Breast epithelium (tissue), 4 donors: ENCODE results near the gene CCNYL1. TPM values are rescaled to one million over a fixed set of nuclear protein-coding genes. Genes with fewer than 3 reads are reported as not detected.

Experiments used
- DNase-seq, 2 donors: peaks; one replicate each; pipeline ENCODE4 v3.0.0-alpha.2; 2019; ENCODE audit warnings: low spot score in 2 of 2
- H3K27ac ChIP-seq, 2 donors: fragments of 200-600 bp; sonication (generic) in 1 of 2; one replicate each; pipeline ENCODE4 v1.5.1; 2016 to 2019; ENCODE audit warnings: mild to moderate bottlenecking in 1 of 2
- H3K27me3 ChIP-seq, 2 donors: fragments of 200-600 bp; sonication (generic) in 1 of 2; one replicate each; pipeline versions ENCODE4 v1.5.1 to v1.6.0; 2017 to 2019; ENCODE audit warnings: control low read depth in 1 of 2, mild to moderate bottlenecking in 1 of 2
- H3K36me3 ChIP-seq: fragments of 200-600 bp; one replicate; pipeline ENCODE4 v1.5.1; 2019
- H3K4me1 ChIP-seq, 2 donors: fragments of 200-600 bp; sonication (generic); one replicate each; pipeline ENCODE4 v1.5.1; 2016 to 2019; ENCODE audit warnings: control low read depth in 1 of 2
- H3K4me3 ChIP-seq, 3 donors: fragments of 200-600 bp; sonication (generic); 1 replicate in 2 of 3; 2 replicates in 1 of 3; pipeline ENCODE4 v1.5.1; 2016 to 2019; ENCODE audit warnings: mild to moderate bottlenecking in 3 of 3, moderate library complexity in 2 of 3
- H3K9me3 ChIP-seq, 2 donors: fragments of 200-600 bp; sonication (generic) in 1 of 2; one replicate each; pipeline ENCODE4 v1.5.1; 2016 to 2019; ENCODE audit warnings: control low read depth in 1 of 2
- POLR2A ChIP-seq: fragments of 450-650 bp; IDR thresholded peaks from one replicate; pipeline ENCODE4 v1.6.1; 2016; ENCODE audit warnings: antibody characterized with exemption, mild to moderate bottlenecking, moderate library complexity
- POLR2AphosphoS5 ChIP-seq, 3 donors: sonication (generic); formaldehyde crosslinking; IDR thresholded peaks; one replicate each; pipeline ENCODE4 v1.6.1; 2017; ENCODE audit warnings: antibody characterized with exemption in 3 of 3
- intact Hi-C: fragments of 100-400 bp; cut with DNase I; formaldehyde crosslinking; loops from one replicate; pipeline ENCODE4 v1.15.1; 2023; ENCODE audit warnings: low total_unique reads
- total RNA-seq, 3 donors: library from RNA; depleted of rRNA; stranded (reverse); fragments of >200 nt; gene quantifications; one replicate each; pipeline ENCODE4 v1.1.0, GENCODE V29; 2016
- TF ChIP-seq, protein P1 (sequence below), 3 donors: fragments of 450-650 bp; IDR thresholded peaks; one replicate each; pipeline ENCODE4 v1.5.1; 2016 to 2017; ENCODE audit warnings: antibody characterized with exemption in 3 of 3, mild to moderate bottlenecking in 3 of 3, moderate library complexity in 3 of 3

Gene CCNYL1
- total RNA-seq, 3 donors from 2014 or later = 10.0 to 17.4 (median 11.8) TPM

DNA sequence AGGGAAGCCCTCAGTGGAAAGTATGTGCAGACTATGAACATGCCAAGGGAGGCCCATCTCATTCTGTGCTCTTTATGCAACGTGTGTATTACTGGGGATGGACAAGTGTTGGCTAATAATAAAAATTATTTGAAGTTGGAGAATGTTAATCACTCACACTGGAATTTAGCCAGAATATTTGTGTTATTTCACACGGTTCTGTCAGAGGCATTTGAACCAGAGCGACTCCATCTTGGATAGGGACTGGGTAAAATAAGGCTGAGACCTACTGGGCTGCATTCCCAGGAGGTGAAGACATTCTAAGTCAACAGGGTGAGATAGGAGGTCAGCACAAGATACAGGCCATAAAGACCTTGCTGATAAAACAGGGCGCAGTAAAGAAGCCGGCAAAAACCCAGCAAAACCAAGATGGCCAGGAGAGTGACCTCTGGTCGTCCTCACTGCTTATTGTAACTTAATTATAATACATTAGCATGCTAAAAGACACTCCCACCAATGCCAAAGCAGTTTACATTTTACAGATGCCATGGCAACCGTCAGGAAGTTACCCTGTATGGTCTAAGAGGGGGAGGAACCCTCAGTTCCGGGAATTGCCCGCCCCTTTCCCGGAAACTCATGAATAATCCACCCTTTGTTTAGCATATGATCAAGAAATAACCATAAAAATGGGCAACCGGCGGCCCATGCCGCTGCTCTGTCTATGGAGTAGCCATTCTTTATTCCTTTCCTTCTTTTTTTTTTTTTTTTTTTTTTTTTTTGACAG, 60.8 kb downstream of the CCNYL1 start:
- no peak for DNase-seq
- no peak overlapping the region for H3K27ac ChIP-seq
- H3K36me3 ChIP-seq = no peaks in the 10 kb centered on the region

DNA sequence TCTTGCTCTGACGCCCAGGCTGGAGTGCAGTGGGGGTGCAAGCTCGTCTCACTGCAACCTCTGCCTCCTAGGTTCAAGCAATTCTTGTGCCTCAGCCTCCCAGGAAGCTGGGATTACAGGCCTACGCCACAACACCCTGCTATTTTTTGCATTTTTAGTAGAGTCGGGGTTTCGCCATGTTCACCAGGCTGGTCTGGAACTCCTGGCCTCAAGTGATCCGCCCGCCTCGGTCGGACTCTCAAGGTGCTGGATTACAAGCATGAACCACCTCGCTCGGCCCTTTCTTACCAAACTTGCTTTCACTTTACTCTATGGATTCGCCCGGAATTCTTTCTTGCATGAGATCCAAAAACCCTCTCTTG, 61.4 kb downstream of the CCNYL1 start:
- Histone ChIP-seq H3K4me1 (peaks cover 0 to 3% of the 10 kb centered on the region in 2 donors), H3K4me3 (no peak overlapping the region), H3K27me3 (no peaks in the 10 kb centered on the region), H3K9me3 (no peaks in the 10 kb centered on the region), H3K36me3 (no peaks in the 10 kb centered on the region), H3K27ac (no peak overlapping the region)
- no peak for DNase-seq
- TF ChIP-seq, protein P1, sequence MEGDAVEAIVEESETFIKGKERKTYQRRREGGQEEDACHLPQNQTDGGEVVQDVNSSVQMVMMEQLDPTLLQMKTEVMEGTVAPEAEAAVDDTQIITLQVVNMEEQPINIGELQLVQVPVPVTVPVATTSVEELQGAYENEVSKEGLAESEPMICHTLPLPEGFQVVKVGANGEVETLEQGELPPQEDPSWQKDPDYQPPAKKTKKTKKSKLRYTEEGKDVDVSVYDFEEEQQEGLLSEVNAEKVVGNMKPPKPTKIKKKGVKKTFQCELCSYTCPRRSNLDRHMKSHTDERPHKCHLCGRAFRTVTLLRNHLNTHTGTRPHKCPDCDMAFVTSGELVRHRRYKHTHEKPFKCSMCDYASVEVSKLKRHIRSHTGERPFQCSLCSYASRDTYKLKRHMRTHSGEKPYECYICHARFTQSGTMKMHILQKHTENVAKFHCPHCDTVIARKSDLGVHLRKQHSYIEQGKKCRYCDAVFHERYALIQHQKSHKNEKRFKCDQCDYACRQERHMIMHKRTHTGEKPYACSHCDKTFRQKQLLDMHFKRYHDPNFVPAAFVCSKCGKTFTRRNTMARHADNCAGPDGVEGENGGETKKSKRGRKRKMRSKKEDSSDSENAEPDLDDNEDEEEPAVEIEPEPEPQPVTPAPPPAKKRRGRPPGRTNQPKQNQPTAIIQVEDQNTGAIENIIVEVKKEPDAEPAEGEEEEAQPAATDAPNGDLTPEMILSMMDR (IDR thresholded peaks at IDR 0.05) = no peak
- no peak for TF ChIP-seq POLR2AphosphoS5 (IDR thresholded peaks at IDR 0.05)
- intact Hi-C loops = no loop called here

More for the DNA sequence above, 60.8 kb downstream of the CCNYL1 start:
- TF ChIP-seq, protein P1 (IDR thresholded peaks at IDR 0.05) = no peak
- TF ChIP-seq POLR2AphosphoS5 (IDR thresholded peaks at IDR 0.05) = no peak
- no peak for TF ChIP-seq POLR2A
- H3K27me3 ChIP-seq = no peaks in the 10 kb centered on the region
- no peak overlapping the region for H3K4me3 ChIP-seq
- no peaks in the 10 kb centered on the region for H3K9me3 ChIP-seq
- intact Hi-C loops = no loop called here
- H3K4me1 ChIP-seq = peaks cover 0 to 3% of the 10 kb centered on the region in 2 donors

DNA sequence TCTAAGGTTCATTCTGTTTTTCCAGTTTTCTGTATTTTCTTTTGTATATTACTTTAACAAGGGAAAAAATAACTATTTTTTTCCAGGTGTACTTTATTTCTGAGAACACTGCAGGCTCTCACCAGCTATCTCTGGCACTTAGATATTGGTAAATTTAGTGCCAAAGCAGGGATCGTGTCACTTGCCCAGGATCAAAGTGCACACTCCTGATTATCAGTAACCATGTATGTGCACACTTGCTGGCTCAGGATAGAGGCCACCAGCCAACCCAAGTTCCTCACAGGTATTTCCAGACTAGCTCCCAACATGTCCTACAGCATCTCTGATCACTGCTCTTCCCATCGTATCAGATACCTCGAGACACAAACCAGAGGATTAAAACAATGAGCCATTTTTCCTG, 64.0 kb downstream of the CCNYL1 start:
- Histone ChIP-seq H3K9me3 (no peaks in the 10 kb centered on the region), H3K36me3 (no peaks in the 10 kb centered on the region), H3K27ac (no peak overlapping the region), H3K27me3 (no peaks in the 10 kb centered on the region), H3K4me3 (no peak overlapping the region), H3K4me1 (no peaks in the 10 kb centered on the region)
- no peak for TF ChIP-seq POLR2AphosphoS5 (IDR thresholded peaks at IDR 0.05)
- TF ChIP-seq POLR2A = no peak
- TF ChIP-seq, protein P1 (IDR thresholded peaks at IDR 0.05) = no peak
- intact Hi-C loops = no loop called here
- no peak for DNase-seq

DNA sequence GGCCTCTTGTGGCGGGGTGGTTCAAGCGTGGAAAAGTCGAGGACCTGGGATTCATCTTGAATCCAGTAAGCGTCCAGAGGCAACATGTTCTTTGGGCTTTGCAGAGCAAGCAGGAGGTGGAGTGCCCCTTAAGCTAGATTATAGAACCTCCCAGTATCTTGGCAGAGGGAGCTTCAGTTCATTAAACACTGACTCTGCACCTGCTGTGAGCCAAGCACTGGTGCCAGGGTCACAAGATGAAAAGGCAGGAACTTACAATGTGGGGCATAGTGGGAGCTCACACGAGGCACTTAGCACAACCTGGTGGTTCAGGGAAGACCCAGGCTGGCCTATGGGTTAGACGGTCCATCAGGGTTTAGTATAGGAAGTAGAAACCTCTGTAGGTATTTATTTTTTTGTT, 65.7 kb downstream of the CCNYL1 start:
- no peaks in the 10 kb centered on the region for H3K4me1 ChIP-seq
- no peak overlapping the region for H3K27ac ChIP-seq
- intact Hi-C loops = no loop called here
- no peak for DNase-seq
- TF ChIP-seq POLR2AphosphoS5 (IDR thresholded peaks at IDR 0.05) (no peak), POLR2A (no peak)
- TF ChIP-seq, protein P1 (IDR thresholded peaks at IDR 0.05) = no peak
- H3K36me3 ChIP-seq = no peaks in the 10 kb centered on the region
- no peaks in the 10 kb centered on the region for H3K27me3 ChIP-seq
- H3K9me3 ChIP-seq = no peaks in the 10 kb centered on the region
- no peak overlapping the region for H3K4me3 ChIP-seq

DNA sequence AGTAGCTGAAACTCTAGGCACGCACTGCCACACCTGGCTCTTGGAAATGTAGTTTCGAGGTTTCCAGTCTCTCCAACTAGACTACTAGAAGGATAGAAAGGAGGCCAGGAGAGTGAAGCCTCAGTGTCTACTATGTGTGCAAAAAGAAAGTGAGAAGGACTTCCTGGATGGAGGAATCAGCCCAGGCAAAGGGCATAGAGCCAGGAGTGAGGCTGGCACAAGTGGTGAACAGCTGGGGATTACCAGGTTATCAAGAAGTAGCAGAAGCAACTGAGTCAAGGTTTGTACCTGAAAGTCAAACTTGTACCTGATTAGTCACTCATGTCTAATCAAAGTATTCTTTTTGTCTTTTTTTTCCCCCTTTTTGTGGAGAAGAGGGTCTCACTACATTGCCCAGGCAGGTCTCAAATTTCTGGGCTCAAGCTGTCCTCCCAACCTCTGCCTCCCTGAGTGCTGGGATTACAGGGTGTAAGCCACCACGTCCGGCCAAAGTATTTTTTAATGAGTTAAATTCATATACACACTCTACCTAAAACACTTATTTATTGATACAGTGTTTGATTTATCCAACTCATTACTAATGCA, 67.0 kb downstream of the CCNYL1 start:
- Histone ChIP-seq H3K36me3 (no peaks in the 10 kb centered on the region), H3K27me3 (no peaks in the 10 kb centered on the region), H3K4me1 (no peaks in the 10 kb centered on the region), H3K4me3 (no peak overlapping the region), H3K27ac (no peak overlapping the region), H3K9me3 (no peaks in the 10 kb centered on the region)
- intact Hi-C loops = no loop called here
- DNase-seq = no peak
- TF ChIP-seq, protein P1 (IDR thresholded peaks at IDR 0.05) = no peak
- TF ChIP-seq POLR2AphosphoS5 (IDR thresholded peaks at IDR 0.05) = no peak
- no peak for TF ChIP-seq POLR2A
